Tongue (tissue), 2 donors: Measurements from ENCODE around the gene CTLA4. TPM values are rescaled to one million over a fixed set of nuclear protein-coding genes. Genes with fewer than 3 reads are reported as not detected.

Experiments
- DNase-seq: peaks from one replicate; pipeline ENCODE4 v3.0.0-alpha.2; 2015
- total RNA-seq: library from RNA; depleted of rRNA; stranded (reverse); fragments of >200 nt; gene quantifications from one replicate; pipeline ENCODE4 v1.2.3, GENCODE V29; 2014

CTLA4 gene
- total RNA-seq, 1 donor from 2014 or later = 1.2 TPM

DNA sequence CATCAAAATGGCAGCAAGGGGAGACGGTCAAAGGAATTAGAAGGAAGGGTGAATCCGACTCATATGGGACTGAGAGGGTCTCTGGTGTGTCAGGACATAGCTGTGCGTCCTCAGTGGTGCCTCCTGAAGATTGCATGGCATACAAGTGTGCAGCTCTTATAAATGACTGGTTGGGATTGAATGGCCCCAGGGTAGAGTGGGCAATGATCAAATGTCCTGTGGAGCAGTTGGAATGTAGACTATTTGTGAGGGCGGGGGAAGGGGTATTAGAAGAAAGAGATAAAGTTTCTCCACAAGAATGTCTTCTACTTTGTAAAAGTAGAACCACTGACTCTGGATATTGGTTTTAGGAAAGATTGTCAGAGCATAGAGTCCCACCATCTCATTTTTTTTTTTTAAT is 24.6 kb downstream of the CTLA4 start:
- DNase-seq = no peak

- peak; percentile 97 for DNase-seq
These were observed 25.8 kb downstream of the CTLA4 start for GRCh38 chr2:203893401-203893800.

DNA sequence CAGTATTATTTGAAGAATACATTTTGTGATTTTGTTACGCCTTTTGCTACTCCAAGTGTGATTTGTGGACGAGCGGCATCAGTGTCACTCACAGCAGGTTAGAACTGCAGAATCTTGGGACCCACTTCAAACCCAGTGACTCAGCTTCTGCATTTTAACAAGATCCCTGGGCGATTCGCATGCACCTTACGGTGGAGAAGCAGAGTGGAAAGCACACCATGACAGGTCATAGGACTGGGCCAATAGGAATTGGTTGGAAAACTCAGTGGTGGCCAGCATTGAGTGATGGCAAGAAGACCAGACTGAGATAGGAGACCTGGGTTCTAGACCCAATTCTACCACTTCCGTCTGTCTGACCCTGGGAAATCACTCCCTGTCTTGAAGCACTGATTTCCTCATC is 26.3 kb downstream of the CTLA4 start:
- no peak for DNase-seq

- DNase-seq = no peak
These were observed 26.7 kb downstream of the CTLA4 start for GRCh38 chr2:203894262-203894661.

GRCh38 chr2:203897544-203897943 is 30.0 kb downstream of the CTLA4 start:
- DNase-seq = no peak

GRCh38 chr2:203898657-203899056 is 31.1 kb downstream of the CTLA4 start:
- peak; percentile 63 for DNase-seq

DNA sequence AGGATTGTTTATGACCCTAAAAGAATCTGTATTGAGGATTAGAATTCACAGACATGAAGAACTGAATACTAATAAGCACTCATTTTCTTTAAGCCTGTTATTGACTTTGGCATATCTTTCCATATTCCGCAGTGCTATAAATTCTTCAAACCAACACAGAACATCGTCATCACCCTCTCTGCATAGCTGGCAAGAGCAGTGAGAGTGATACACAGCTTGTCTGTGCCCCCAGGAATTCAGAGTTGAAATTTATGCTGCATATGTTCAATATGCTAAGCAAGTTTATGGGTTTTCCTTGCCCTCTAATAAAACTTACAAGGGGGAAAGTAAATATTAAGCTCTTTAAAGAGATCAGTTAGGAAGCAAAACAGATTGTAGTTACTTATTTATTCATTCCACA is 32.7 kb downstream of the CTLA4 start:
- DNase-seq = no peak

- DNase-seq = no peak
These were observed 36.5 kb downstream of the CTLA4 start for GRCh38 chr2:203904022-203904421.

DNA sequence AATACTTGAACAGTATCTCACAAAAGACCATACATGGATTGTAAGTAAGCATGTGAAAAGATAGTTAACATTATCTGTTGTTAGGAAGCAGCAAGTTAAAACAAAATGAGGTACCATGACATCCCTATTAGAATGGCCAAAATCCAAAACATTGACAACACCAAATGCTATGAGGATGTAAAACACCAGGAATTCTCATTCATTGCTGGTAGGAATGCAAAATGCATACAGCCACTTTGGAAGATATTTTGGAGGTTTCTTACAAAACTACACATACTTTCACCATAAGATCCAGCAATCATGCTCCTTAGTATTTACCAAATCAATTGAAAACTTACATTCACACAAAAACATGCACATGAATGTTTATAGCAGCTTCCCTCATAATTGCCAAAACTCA is 38.1 kb downstream of the CTLA4 start:
- no peak for DNase-seq

GRCh38 chr2:203908066-203908796 is 40.7 kb downstream of the CTLA4 start:
- DNase-seq = no peak

GRCh38 chr2:203908797-203909185 is 41.2 kb downstream of the CTLA4 start:
- DNase-seq = no peak

DNA sequence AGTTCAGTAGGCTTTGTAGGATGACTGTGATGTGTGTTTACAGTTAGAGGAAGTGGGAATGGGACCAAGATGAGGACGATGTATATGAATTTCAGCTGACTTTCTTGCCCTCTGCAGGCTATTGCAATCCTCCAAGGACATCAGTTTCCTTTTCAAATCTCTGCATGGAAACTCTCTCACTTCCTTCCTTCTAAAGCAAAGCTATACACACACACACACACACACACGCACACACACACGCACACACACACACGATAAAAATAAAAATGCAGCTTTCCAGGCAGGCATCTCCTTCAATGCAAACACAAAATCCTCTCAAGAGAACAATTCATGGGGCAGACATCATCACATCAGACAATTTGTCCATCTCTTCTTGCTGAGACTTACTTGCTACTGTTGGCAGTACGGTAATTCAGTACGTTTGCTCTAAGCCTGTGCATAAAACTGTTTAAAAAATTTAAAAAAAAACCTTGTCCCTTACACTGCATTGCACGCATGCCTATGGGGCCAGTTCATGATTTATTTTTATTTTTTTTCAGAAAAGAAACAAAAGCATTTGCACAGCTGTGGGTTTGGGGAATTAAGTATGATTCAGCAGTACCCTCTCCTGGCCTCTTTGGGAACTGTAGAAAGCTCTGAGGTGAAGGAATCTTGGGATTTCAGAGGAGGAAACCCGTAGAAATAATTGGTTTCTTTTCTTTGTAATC is 41.8 kb downstream of the CTLA4 start:
- peak; percentile 88 for DNase-seq

- no peak for DNase-seq
These were observed 42.4 kb downstream of the CTLA4 start for GRCh38 chr2:203909974-203910373.

- no peak for DNase-seq
These were observed 46.4 kb downstream of the CTLA4 start for GRCh38 chr2:203913947-203914346.

DNA sequence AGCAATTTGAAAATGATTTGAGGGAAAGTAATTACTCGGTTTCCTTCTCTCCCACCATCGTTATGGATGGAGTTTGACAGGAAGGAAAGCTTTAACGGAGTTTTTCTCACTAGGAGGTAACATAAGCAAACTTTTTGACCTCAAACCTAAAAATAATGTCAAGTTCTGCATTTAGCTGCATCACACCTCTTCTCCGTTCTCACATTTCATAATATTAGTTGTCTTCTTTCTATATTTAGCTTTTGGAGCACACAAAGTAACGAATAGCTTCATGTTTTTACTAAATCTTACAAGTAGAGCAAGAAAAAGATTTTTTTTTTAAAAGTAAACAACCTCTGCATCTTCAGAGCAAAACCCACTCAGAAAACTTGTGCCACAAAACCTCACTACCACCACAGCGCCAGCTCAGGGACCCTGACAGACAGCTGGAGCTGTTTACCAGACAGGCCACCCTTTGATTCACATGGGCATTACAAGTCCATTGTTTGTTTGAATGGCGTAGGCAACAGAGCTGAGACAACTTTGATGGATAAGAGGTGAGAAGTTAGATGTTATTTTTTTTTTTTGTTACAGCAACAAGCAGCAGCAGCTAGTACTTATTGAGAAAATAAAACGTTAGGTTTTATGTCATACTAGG is 47.1 kb downstream of the CTLA4 start:
- no peak for DNase-seq

DNA sequence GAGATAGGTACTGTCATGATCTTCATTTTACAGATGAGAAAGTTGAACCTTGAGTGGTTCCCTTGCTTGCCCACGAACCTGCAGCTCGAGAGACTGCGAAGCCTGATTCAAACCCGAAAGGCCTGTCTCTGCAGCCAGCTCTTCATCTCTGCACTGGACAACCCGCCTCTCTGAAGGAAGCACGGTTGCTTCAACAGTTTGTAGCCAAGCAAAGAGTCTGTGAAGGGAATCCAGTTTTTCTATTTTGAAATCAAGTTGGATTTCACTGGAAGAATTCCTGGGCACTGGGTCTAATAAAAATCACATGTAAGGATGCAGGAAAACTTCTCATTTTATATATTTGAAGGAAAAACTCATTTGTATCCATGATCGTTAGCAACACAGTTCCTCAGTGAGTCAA is 47.7 kb downstream of the CTLA4 start:
- no peak for DNase-seq

DNA sequence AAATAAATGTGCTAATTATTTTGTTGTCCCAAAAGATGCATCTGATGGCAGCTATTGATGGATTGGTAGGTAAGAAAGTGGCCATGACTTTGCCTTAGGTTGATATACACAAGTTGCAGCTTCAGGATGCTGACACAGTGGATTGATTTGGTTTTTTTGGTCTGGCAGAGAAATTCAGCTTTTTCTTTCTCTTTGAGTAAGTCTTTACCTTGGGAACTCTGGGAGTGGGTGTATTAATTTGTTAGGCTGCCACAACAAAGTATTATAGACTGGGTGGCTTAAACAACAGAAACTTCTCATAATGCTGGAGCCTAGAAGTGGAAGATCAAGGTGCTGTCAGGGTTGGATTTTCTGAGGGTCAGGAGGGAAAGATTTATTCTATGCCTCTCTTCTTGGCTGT is 49.2 kb downstream of the CTLA4 start:
- no peak for DNase-seq

DNA sequence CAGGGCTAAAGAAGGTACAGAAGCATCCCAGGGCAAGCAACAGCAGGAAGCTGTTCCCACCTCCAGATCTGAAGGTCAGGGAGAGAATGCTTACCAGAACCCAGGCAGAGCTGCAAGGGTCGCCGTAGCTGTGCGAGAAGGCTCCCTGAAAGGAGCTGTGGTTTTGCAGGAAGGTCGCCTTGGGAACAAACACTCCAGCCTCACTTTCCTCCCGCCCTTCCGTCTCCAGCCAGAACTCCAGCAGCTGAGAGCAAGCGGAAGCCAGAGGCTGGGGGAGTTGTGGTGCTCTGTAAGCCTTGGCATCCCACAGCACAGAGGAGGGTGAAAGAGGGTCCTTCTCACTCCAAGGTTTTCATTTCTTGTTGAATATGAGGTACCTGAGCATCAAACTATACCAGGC is 50.7 kb downstream of the CTLA4 start:
- DNase-seq = peak; percentile 52

GRCh38 chr2:203918839-203919238 is 51.3 kb downstream of the CTLA4 start:
- DNase-seq = no peak
